ENCODE data around the gene ADIPOR2.

GRCh38 chr12:1769809-1770494 is 79.1 kb downstream of the ADIPOR2 start:
- TF ChIP-seq CTCF (IDR thresholded peaks at IDR 0.05), result no peak
- no peak for TF ChIP-seq POLR2A (IDR thresholded peaks at IDR 0.05)
